GM12878 (cell line): Measurements from ENCODE around the gene SFT2D1. TPM values are rescaled to one million over a fixed set of nuclear protein-coding genes. Genes with fewer than 3 reads are reported as not detected.

Source experiments
- ATAC-seq: fragments of 200-7000 bp; cut with Tn5 transposase; 3 replicates; pipeline ENCODE4 v1.9.1; 2020; ENCODE audit warnings: mild to moderate bottlenecking, moderate library complexity
- BruUV-seq: library from RNA; stranded (reverse); fragments of 400-500 nt; replicated peaks from 2 replicates; lab custom pipeline; 2021; lab: Mats Ljungman, UMichigan
- CTCF ChIA-PET: fragments of 300-600 bp; sonication (Branson Sonifier 250); formaldehyde crosslinking; extraction: SDS; loops from one replicate; lab custom pipeline; 2021; ENCODE audit warnings: inconsistent platforms; lab: Yijun Ruan, JAX
- POLR2A ChIA-PET: fragments of 350-600 bp; formaldehyde crosslinking; extraction: SDS; loops from one replicate; lab custom pipeline; 2021; ENCODE audit warnings: inconsistent platforms; lab: Charles Lee
- RAD21 ChIA-PET: fragments of 300-600 bp; sonication (Branson Sonifier 250); formaldehyde crosslinking; loops from one replicate; lab custom pipeline; 2023; ENCODE audit warnings: antibody characterized with exemption; ENCODE audit not compliant: unreplicated experiment; lab: Charles Lee
- SMC1A ChIA-PET: fragments of 300-600 bp; sonication (Branson Sonifier 250); formaldehyde crosslinking; loops from one replicate; lab custom pipeline; 2023; ENCODE audit not compliant: unreplicated experiment, uncharacterized antibody; lab: Charles Lee
- DNase-seq: peaks from one replicate; pipeline ENCODE4 v3.0.0-alpha.2; 2011; ENCODE audit warnings: low read depth, low spot score
- FAIRE-seq: peaks from 3 replicates; lab custom pipeline; 2011; peaks lifted over from hg19 to GRCh38; lab: Jason Lieb, UNC
- H2AFZ ChIP-seq: 2 replicates; pipeline ENCODE4 v1.6.0; 2011; ENCODE audit warnings: low read depth, low read length, control low read depth; ENCODE audit not compliant: control insufficient read depth
- H3K27ac ChIP-seq: 2 replicates; pipeline ENCODE4 v1.5.1; 2011; ENCODE audit warnings: control low read depth; ENCODE audit not compliant: control insufficient read depth, insufficient read depth
- H3K27me3 ChIP-seq, 2 experiments: replicated peaks in 1 of 2; 2 replicates each; pipeline versions ENCODE4 v1.6.0 to v1.6.1; 2011; ENCODE audit warnings: low read length in 1 of 2; ENCODE audit not compliant: control insufficient read depth in 2 of 2, insufficient read depth in 2 of 2
- H3K36me3 ChIP-seq, 2 experiments: 2 replicates each; pipeline ENCODE4 v1.5.1; 2011; ENCODE audit warnings: low read length in 1 of 2; ENCODE audit not compliant: control insufficient read depth in 2 of 2, insufficient read depth in 2 of 2
- H3K4me1 ChIP-seq: 2 replicates; pipeline ENCODE4 v1.6.1; 2011; ENCODE audit warnings: mild to moderate bottlenecking, low read length, moderate library complexity, mixed read lengths; ENCODE audit not compliant: control insufficient read depth, insufficient read depth
- H3K4me2 ChIP-seq: 2 replicates; pipeline ENCODE4 v1.6.0; 2011; ENCODE audit warnings: control low read depth; ENCODE audit not compliant: control insufficient read depth, insufficient read depth
- H3K4me3 ChIP-seq: fragments of 200-600 bp; sonication (generic); 2 replicates; pipeline ENCODE4 v1.5.1; 2016
- H3K79me2 ChIP-seq: 2 replicates; pipeline ENCODE4 v1.6.0; 2011; ENCODE audit warnings: low read length; ENCODE audit not compliant: control insufficient read depth, insufficient read depth
- H3K9ac ChIP-seq: 2 replicates; pipeline ENCODE4 v1.8.0; 2011; ENCODE audit warnings: low read length, control low read depth, mixed read lengths; ENCODE audit not compliant: control insufficient read depth, insufficient read depth
- H3K9me3 ChIP-seq: replicated peaks from 3 replicates; pipeline ENCODE4 v1.5.1; 2011; ENCODE audit warnings: mild to moderate bottlenecking, low read length; ENCODE audit not compliant: control insufficient read depth, insufficient read depth
- H4K20me1 ChIP-seq: 2 replicates; pipeline ENCODE4 v1.6.0; 2011; ENCODE audit not compliant: control insufficient read depth, insufficient read depth
- FOXK2 ChIP-seq: fragments of 450-650 bp; IDR thresholded peaks from 2 replicates; pipeline ENCODE4 v1.6.1; 2017; ENCODE audit warnings: mild to moderate bottlenecking, moderate library complexity
- HDAC2 ChIP-seq: fragments of 200-600 bp; sonication (generic); IDR thresholded peaks from 2 replicates; pipeline ENCODE4 v1.6.1; 2017
- HDAC6 ChIP-seq: fragments of 200-600 bp; sonication (generic); IDR thresholded peaks from one replicate; pipeline ENCODE4 v1.8.0; 2017; ENCODE audit warnings: antibody characterized with exemption; ENCODE audit not compliant: unreplicated experiment
- JUNB ChIP-seq: IDR thresholded peaks from 2 replicates; pipeline ENCODE4 v1.6.1; 2016; ENCODE audit warnings: antibody characterized with exemption, mild to moderate bottlenecking
- PAX5 ChIP-seq: IDR thresholded peaks from 2 replicates; pipeline ENCODE4 v1.6.1; 2011; ENCODE audit warnings: low read depth, low read length, borderline replicate concordance
- POLR2AphosphoS5 ChIP-seq: IDR thresholded peaks from 2 replicates; pipeline ENCODE4 v1.6.1; 2011; ENCODE audit warnings: mild to moderate bottlenecking, low read length, inconsistent platforms
- RAD21 ChIP-seq: IDR thresholded peaks from 2 replicates; pipeline ENCODE4 v1.6.1; 2011; ENCODE audit warnings: mild to moderate bottlenecking, low read depth, low read length, moderate library complexity; ENCODE audit not compliant: insufficient read depth
- SIX5 ChIP-seq: IDR thresholded peaks from 2 replicates; pipeline ENCODE4 v1.6.1; 2011; ENCODE audit warnings: mild to moderate bottlenecking, low read depth, low read length, moderate library complexity; ENCODE audit not compliant: severe bottlenecking
- SMARCA5 ChIP-seq: fragments of 450-650 bp; IDR thresholded peaks from 2 replicates; pipeline ENCODE4 v1.6.1; 2017; ENCODE audit warnings: mild to moderate bottlenecking
- SMC3 ChIP-seq: IDR thresholded peaks from 2 replicates; pipeline ENCODE4 v1.6.1; 2011; ENCODE audit warnings: low read length, improper control_type of control experiment, borderline replicate concordance
- SREBF1 ChIP-seq: IDR thresholded peaks from 2 replicates; pipeline ENCODE4 v1.6.1; 2012; ENCODE audit warnings: mild to moderate bottlenecking, low read length
- YBX1 ChIP-seq: fragments of 450-650 bp; IDR thresholded peaks from 2 replicates; pipeline ENCODE4 v1.6.1; 2016; ENCODE audit warnings: antibody characterized with exemption
- ZBTB4 ChIP-seq: fragments of 450-650 bp; formaldehyde crosslinking; IDR thresholded peaks from 2 replicates; pipeline ENCODE4 v1.4.0; 2022; ENCODE audit warnings: mild to moderate bottlenecking, moderate library complexity
- WGBS: methylation state at CpG from one replicate; pipeline ENCODE4 v1.1.6; 2016; ENCODE audit warnings: low lambda C conversion rate; ENCODE audit not compliant: insufficient replicate concordance, insufficient coverage; ENCODE audit errors: missing lambda C conversion rate; 5-methylcytosine and 5-hydroxymethylcytosine counted together
- in situ Hi-C: fragments of 300-500 bp; cut with MboI; formaldehyde crosslinking; loops from 9 replicates; pipeline ENCODE4 v1.14.3; 2018; ENCODE audit warnings: mixed read lengths
- intact Hi-C: fragments of 100-400 bp; cut with micrococcal nuclease; formaldehyde crosslinking; loops from one replicate; pipeline ENCODE4 v1.14.2; 2022; ENCODE audit not compliant: unreplicated experiment
- polyA plus RNA-seq, 11 experiments: library from polyadenylated mRNA; depleted of rRNA in 4 of 11; unstranded in 6 of 11; stranded (reverse) in 5 of 11; fragments of >200 nt; fragmentation: Nextera tagmentation in 4 of 11; fragmentation: Illumina TruSeq in 1 of 11; extraction: Ambion mirVana in 4 of 11; extraction: Trizol in 1 of 11; gene quantifications; 1 replicate in 1 of 11; 2 replicates in 10 of 11; pipeline versions ENCODE4 v1.2.1 to v1.2.3, GENCODE V29; 2011 to 2016; ENCODE audit warnings: inconsistent platforms in 2 of 11, missing spikeins in 2 of 11, low read depth in 1 of 11
- total RNA-seq, 4 experiments: library from RNA; depleted of rRNA in 3 of 4; stranded (reverse); fragments of >200 nt in 3 of 4; fragmentation: Illumina TruSeq in 1 of 4; extraction: Trizol in 1 of 4; gene quantifications; 2 replicates each; pipeline versions ENCODE4 v1.2.1 to v1.2.3, GENCODE V29; 2013 to 2021
- TF ChIP-seq, protein P1 (sequence below): fragments of 450-650 bp; IDR thresholded peaks from 2 replicates; pipeline ENCODE4 v1.6.1; 2017; ENCODE audit warnings: mild to moderate bottlenecking
- TF ChIP-seq, protein P2 (sequence below): IDR thresholded peaks from 2 replicates; pipeline ENCODE4 v1.6.1; 2012; ENCODE audit warnings: low read depth, low read length, improper control_type of control experiment

The SFT2D1 gene
- total and polyA plus RNA-seq, 10 of the 15 experiments (the other 5 are each of a cell fraction or from before 2014, with no cell fraction given): 69.5 to 281 (median 124) TPM

- TF ChIP-seq ZBTB4 (CRISPR knock-in tag) (no peak), SIX5 (no peak)
- TF ChIP-seq, all 136 proteins: peak for 0
Observed at GRCh38 chr6:166388290-166389004, 46.1 kb upstream of the SFT2D1 start (continued).

DNA sequence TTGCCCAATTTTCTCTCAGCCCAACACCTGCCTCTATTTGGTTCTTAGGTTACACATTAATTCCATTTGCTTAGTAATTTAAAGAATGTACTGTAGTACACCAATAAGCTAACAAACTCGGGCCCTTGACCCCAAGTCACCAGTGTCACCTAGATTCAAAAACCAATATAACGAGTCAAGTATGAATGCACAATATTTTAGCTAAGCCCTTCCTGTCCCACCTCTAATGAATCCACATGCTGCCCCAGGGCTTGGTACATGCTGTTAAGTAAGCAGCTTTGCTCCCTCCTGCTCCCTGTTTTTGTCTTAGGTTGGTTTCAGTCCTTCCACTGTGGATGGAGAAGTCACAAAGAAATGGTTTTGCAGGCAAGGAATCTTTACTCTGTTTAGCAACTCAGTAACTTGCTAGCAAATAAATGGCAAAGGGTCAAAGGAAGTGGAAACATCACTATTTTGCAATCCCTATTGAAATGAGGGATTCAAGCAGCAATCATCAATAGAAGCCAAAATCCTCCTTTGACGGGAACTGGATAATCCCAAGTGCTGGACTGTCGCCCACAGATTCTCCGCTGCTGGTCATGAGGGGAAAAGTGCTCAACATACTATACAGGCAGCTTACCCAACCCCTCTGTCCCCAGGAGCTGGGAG is 45.4 kb upstream of the SFT2D1 start:
- ChIA-PET POLR2A (no interaction called here), RAD21 (interaction anchor here (0.8 to 1.6 kb wide), 4 partner anchors 11 to 75 kb away, joined by 3 to 4 read pairs (median 4); no protein-coding TSS in a partner anchor), CTCF (interaction anchor here (1.3 to 7.2 kb wide), 5 partner anchors 12 to 112 kb away, joined by 3 to 51 read pairs (median 6); no protein-coding TSS in a partner anchor), SMC1A (interaction anchor here (0.6 to 3.0 kb wide), 7 partner anchors 11 to 135 kb away, joined by 3 to 16 read pairs (median 4); no protein-coding TSS in a partner anchor)
- no TSS peak for BruUV-seq
- Histone ChIP-seq H3K4me2 (no peak overlapping the region), H3K9ac (no peak overlapping the region), H2AFZ (no peak overlapping the region), H3K9me3 (no peaks in the 10 kb centered on the region), H3K79me2 (peaks cover 2% of the 10 kb centered on the region), H3K36me3 (no peaks in the 10 kb centered on the region), H4K20me1 (no peaks in the 10 kb centered on the region), H3K27ac (no peak overlapping the region), H3K27me3 (no peaks in the 10 kb centered on the region), H3K4me3 (no peak overlapping the region), H3K4me1 (peaks cover 5% of the 10 kb centered on the region)
- DNase-seq: no peak
- no peak for ATAC-seq
- intact Hi-C loops (no loop called here), in situ Hi-C loops (loop anchor here (5.0 kb wide), 1 partner anchor 110 kb away; no protein-coding TSS in a partner anchor)
- no peak for FAIRE-seq
- WGBS: 83% methylated on average over 5 of the region's 5 CpGs
- TF ChIP-seq YBX1 (no peak), FOXK2 (no peak), HDAC2 (no peak), SMARCA5 (no peak), JUNB (no peak), RAD21 (no peak), SMC3 (no peak), HDAC6 (no peak), PAX5 (no peak), POLR2AphosphoS5 (no peak), SREBF1 (no peak)
- TF ChIP-seq, protein P1, sequence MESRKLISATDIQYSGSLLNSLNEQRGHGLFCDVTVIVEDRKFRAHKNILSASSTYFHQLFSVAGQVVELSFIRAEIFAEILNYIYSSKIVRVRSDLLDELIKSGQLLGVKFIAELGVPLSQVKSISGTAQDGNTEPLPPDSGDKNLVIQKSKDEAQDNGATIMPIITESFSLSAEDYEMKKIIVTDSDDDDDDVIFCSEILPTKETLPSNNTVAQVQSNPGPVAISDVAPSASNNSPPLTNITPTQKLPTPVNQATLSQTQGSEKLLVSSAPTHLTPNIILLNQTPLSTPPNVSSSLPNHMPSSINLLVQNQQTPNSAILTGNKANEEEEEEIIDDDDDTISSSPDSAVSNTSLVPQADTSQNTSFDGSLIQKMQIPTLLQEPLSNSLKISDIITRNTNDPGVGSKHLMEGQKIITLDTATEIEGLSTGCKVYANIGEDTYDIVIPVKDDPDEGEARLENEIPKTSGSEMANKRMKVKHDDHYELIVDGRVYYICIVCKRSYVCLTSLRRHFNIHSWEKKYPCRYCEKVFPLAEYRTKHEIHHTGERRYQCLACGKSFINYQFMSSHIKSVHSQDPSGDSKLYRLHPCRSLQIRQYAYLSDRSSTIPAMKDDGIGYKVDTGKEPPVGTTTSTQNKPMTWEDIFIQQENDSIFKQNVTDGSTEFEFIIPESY: no peak
- TF ChIP-seq, protein P2, sequence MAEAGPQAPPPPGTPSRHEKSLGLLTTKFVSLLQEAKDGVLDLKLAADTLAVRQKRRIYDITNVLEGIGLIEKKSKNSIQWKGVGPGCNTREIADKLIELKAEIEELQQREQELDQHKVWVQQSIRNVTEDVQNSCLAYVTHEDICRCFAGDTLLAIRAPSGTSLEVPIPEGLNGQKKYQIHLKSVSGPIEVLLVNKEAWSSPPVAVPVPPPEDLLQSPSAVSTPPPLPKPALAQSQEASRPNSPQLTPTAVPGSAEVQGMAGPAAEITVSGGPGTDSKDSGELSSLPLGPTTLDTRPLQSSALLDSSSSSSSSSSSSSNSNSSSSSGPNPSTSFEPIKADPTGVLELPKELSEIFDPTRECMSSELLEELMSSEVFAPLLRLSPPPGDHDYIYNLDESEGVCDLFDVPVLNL: no peak
